ENCODE measurements around the gene ADARB2.

ADARB2 gene

DNA sequence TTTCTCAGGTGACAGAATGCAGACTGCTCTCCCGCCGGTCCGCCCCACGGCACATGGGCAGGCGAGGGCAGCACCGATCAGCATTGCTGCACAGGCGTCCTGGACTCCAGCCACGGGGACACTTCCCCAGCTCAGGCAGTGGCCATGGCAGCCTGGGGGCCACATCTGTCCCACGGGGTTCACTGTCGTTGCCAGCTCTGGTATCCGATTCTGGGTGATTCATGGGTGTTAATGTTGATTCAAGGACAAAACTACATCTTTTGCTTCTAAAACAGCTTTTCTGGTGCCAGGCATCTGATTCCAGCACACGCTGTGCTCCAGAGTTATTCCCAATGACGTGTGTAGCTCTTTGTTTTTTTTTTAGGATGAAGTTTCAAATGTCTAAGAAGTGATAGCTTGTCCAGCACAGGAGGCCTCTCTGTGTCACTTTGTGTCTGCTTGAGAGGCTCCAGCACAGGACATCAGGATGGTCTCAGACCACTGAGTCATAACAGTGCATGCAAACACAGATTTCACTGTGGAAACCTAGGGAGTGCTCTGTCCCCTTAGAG lies 463.1 kb downstream of the ADARB2 start (continued):
- TF ChIP-seq ZNF426 (tag by site-specific recombination; IDR thresholded peaks at IDR 0.05) (no peak), ZNF37A (tag by site-specific recombination; IDR thresholded peaks at IDR 0.05) (no peak), ZNF514 (tag by site-specific recombination; IDR thresholded peaks at IDR 0.05) (no peak), ZIC2 (tag by site-specific recombination; IDR thresholded peaks at IDR 0.05) (no peak), ZNF560 (tag by site-specific recombination; IDR thresholded peaks at IDR 0.05; ENCODE audit: borderline replicate concordance) (no peak)
- TF ChIP-seq, protein P1, sequence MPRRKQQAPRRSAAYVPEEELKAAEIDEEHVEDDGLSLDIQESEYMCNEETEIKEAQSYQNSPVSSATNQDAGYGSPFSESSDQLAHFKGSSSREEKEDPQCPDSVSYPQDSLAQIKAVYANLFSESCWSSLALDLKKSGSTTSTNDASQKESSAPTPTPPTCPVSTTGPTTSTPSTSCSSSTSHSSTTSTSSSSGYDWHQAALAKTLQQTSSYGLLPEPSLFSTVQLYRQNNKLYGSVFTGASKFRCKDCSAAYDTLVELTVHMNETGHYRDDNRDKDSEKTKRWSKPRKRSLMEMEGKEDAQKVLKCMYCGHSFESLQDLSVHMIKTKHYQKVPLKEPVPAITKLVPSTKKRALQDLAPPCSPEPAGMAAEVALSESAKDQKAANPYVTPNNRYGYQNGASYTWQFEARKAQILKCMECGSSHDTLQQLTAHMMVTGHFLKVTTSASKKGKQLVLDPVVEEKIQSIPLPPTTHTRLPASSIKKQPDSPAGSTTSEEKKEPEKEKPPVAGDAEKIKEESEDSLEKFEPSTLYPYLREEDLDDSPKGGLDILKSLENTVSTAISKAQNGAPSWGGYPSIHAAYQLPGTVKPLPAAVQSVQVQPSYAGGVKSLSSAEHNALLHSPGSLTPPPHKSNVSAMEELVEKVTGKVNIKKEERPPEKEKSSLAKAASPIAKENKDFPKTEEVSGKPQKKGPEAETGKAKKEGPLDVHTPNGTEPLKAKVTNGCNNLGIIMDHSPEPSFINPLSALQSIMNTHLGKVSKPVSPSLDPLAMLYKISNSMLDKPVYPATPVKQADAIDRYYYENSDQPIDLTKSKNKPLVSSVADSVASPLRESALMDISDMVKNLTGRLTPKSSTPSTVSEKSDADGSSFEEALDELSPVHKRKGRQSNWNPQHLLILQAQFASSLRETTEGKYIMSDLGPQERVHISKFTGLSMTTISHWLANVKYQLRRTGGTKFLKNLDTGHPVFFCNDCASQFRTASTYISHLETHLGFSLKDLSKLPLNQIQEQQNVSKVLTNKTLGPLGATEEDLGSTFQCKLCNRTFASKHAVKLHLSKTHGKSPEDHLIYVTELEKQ (tag by site-specific recombination; IDR thresholded peaks at IDR 0.05; ENCODE audit: borderline replicate concordance) = no peak

DNA sequence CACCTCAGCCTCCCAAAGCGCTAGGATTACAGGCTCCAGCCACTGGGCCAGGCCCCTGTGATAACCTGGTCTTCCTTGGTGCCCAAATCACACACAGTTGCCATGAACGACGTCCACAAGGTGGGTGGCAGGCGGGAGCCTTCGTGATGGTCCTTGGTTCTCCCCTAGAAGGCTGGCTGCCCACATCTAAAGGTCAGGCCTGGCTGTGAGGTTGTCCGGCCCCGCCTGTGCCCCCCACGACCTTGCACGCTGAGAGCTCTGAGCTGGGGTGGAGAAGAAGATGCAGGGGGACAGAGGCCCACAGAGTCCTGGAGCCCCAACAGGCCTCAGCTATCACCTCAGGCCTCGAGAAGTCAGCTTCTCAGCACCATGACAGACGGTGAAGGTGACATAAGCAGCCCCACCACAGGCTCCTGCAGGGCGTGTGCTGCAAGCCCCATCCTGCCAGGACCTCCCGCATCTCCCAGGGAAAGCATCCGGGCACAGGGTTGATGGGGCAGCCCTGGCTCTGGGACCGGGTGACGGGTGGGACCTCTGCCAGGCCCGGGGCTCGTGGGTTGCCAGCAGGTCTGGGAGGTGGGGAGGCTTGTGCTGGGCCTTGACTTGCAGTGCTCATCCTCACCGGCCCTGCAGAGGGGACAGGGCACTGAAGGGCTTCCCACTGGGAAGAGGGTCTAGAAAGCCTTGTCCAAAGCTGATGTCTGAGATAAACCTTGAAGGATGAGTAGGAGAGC lies 463.8 kb downstream of the ADARB2 start:
- Histone ChIP-seq H3K27ac (ENCODE audit: extremely low read depth, low read depth, low read length) (no peak overlapping the region), H3K36me3 (ENCODE audit: control insufficient read depth in 2 of 2, insufficient read depth in 1 of 2, low read length in 2 of 2) (no peaks in the 10 kb centered on the region), H3K9me3 (ENCODE audit: control insufficient read depth, insufficient read depth, low read depth, low read length) (no peaks in the 10 kb centered on the region), H3K4me1 (ENCODE audit: control insufficient read depth, insufficient read depth, low read length) (no peaks in the 10 kb centered on the region), H3K4me3 (ENCODE audit: low read depth, low read length) (no peak overlapping the region)
- CTCF ChIA-PET = interaction anchor here (0.6 kb wide), 1 partner anchor 99 kb away, joined by 3 read pairs; no protein-coding TSS in a partner anchor
- POLR2A ChIA-PET = no interaction called here
- TF ChIP-seq ZNF133 (tag by site-specific recombination; IDR thresholded peaks at IDR 0.05) = no peak
- no peak for TF ChIP-seq OVOL3 (tag by site-specific recombination; IDR thresholded peaks at IDR 0.05)
- TF ChIP-seq MEIS1 (CRISPR knock-in tag; IDR thresholded peaks at IDR 0.05; ENCODE audit: borderline replicate concordance) = no peak
- TF ChIP-seq, protein P2, sequence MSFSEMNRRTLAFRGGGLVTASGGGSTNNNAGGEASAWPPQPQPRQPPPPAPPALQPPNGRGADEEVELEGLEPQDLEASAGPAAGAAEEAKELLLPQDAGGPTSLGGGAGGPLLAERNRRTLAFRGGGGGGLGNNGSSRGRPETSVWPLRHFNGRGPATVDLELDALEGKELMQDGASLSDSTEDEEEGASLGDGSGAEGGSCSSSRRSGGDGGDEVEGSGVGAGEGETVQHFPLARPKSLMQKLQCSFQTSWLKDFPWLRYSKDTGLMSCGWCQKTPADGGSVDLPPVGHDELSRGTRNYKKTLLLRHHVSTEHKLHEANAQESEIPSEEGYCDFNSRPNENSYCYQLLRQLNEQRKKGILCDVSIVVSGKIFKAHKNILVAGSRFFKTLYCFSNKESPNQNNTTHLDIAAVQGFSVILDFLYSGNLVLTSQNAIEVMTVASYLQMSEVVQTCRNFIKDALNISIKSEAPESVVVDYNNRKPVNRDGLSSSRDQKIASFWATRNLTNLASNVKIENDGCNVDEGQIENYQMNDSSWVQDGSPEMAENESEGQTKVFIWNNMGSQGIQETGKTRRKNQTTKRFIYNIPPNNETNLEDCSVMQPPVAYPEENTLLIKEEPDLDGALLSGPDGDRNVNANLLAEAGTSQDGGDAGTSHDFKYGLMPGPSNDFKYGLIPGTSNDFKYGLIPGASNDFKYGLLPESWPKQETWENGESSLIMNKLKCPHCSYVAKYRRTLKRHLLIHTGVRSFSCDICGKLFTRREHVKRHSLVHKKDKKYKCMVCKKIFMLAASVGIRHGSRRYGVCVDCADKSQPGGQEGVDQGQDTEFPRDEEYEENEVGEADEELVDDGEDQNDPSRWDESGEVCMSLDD (tag by site-specific recombination; IDR thresholded peaks at IDR 0.05) = no peak
- TF ChIP-seq ZNF48 (tag by site-specific recombination; IDR thresholded peaks at IDR 0.05) = no peak
- no peak for TF ChIP-seq ZNF354C (tag by site-specific recombination; IDR thresholded peaks at IDR 0.05; ENCODE audit: borderline replicate concordance, low read depth)
- TF ChIP-seq SETDB1 (IDR thresholded peaks at IDR 0.05; ENCODE audit: insufficient read length, low read length) = no peak
- no peak for TF ChIP-seq ZFP3 (tag by site-specific recombination; IDR thresholded peaks at IDR 0.05; ENCODE audit: low read depth)

DNA sequence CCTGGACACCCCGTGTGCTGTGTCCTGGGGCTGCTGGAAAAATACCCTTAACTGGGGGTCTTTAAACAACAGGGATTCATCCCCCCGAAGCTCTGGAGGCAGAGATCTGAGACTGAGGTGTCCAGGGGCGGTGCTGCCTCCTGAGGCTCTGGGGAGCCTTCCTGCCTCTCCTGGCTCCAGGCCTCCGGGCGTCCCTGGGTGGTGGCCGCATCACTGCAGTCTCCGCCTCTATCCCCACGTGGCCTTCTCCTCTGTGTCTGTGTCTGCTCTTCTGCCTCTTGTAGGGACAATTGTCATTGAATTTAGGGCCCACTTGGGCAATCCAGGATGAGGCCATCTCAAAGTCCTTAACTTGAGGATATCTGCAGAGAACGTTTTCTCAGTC lies 464.6 kb downstream of the ADARB2 start:
- Histone ChIP-seq H3K4me3 (ENCODE audit: low read depth, low read length) (no peak overlapping the region), H3K4me1 (ENCODE audit: control insufficient read depth, insufficient read depth, low read length) (no peaks in the 10 kb centered on the region), H3K27ac (ENCODE audit: extremely low read depth, low read depth, low read length) (no peak overlapping the region), H3K9me3 (ENCODE audit: control insufficient read depth, insufficient read depth, low read depth, low read length) (no peaks in the 10 kb centered on the region), H3K36me3 (ENCODE audit: control insufficient read depth in 2 of 2, insufficient read depth in 1 of 2, low read length in 2 of 2) (no peaks in the 10 kb centered on the region)
- ChIA-PET POLR2A (no interaction called here), CTCF (no interaction called here)
- no peak for TF ChIP-seq ZFP41 (tag by site-specific recombination; IDR thresholded peaks at IDR 0.05; ENCODE audit: borderline replicate concordance)
- TF ChIP-seq KLF16 (tag by site-specific recombination; IDR thresholded peaks at IDR 0.05) = no peak
- TF ChIP-seq TRIM28 (IDR thresholded peaks at IDR 0.05; ENCODE audit: borderline replicate concordance, low read length) = no peak
- TF ChIP-seq, protein P3, sequence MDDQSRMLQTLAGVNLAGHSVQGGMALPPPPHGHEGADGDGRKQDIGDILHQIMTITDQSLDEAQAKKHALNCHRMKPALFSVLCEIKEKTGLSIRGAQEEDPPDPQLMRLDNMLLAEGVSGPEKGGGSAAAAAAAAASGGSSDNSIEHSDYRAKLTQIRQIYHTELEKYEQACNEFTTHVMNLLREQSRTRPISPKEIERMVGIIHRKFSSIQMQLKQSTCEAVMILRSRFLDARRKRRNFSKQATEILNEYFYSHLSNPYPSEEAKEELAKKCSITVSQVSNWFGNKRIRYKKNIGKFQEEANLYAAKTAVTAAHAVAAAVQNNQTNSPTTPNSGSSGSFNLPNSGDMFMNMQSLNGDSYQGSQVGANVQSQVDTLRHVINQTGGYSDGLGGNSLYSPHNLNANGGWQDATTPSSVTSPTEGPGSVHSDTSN (CRISPR knock-in tag; IDR thresholded peaks at IDR 0.05) = no peak
- no peak for TF ChIP-seq SP3 (tag by site-specific recombination; IDR thresholded peaks at IDR 0.05)
- TF ChIP-seq ZNF560 (tag by site-specific recombination; IDR thresholded peaks at IDR 0.05; ENCODE audit: borderline replicate concordance) = no peak
- TF ChIP-seq, protein P4, sequence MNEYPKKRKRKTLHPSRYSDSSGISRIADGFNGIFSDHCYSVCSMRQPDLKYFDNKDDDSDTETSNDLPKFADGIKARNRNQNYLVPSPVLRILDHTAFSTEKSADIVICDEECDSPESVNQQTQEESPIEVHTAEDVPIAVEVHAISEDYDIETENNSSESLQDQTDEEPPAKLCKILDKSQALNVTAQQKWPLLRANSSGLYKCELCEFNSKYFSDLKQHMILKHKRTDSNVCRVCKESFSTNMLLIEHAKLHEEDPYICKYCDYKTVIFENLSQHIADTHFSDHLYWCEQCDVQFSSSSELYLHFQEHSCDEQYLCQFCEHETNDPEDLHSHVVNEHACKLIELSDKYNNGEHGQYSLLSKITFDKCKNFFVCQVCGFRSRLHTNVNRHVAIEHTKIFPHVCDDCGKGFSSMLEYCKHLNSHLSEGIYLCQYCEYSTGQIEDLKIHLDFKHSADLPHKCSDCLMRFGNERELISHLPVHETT (tag by site-specific recombination; IDR thresholded peaks at IDR 0.05) = no peak
- no peak for TF ChIP-seq GLI2 (tag by site-specific recombination; IDR thresholded peaks at IDR 0.05; ENCODE audit: borderline replicate concordance, low read depth)
- TF ChIP-seq ZBTB8A (tag by site-specific recombination; IDR thresholded peaks at IDR 0.05) = no peak
- TF ChIP-seq ZFP3 (tag by site-specific recombination; IDR thresholded peaks at IDR 0.05; ENCODE audit: low read depth) = no peak
- TF ChIP-seq, protein P5, sequence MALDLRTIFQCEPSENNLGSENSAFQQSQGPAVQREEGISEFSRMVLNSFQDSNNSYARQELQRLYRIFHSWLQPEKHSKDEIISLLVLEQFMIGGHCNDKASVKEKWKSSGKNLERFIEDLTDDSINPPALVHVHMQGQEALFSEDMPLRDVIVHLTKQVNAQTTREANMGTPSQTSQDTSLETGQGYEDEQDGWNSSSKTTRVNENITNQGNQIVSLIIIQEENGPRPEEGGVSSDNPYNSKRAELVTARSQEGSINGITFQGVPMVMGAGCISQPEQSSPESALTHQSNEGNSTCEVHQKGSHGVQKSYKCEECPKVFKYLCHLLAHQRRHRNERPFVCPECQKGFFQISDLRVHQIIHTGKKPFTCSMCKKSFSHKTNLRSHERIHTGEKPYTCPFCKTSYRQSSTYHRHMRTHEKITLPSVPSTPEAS (tag by site-specific recombination; IDR thresholded peaks at IDR 0.05) = no peak
